ENCODE results near the gene PLCH1.

PLCH1 gene

DNA sequence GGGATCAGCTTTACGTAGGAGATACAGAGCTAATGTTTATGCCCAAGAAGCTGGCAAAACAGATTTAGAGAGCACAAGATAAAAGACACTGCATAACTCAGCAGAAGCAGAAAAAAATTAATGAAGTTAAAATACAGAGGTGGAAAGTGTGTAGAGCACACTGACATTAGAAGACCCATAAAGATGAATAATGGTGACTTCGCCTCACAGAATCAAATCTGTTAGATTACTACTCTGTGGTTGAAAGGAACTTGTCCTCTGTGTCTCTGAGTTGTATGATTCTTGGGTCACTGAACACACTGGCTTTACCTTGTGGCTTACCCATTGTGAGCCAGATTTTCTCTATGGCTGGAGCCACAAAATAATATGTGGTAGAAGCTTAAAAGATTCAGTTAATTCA, 224.4 kb downstream of the PLCH1 start:
- no peak for DNase-seq

DNA sequence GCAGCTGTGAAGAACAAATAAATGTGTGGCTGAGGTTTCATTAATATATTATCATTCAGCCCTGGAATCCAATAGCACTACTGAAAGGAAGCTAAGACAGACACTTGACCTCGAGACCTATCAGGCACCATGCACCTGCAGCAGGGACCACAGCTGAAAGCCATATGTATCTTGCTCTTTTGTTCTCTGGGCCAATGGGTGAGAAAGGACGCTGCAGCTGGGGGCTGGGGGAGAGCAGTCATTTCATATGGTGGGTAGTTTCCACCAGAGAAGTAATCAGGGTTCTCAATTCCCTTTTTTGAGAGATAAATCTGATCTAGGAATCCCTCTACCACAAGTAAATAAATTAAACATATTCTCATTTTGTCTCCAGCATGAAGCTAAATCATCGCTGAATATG, 225.8 kb downstream of the PLCH1 start:
- DNase-seq, result no peak

DNA sequence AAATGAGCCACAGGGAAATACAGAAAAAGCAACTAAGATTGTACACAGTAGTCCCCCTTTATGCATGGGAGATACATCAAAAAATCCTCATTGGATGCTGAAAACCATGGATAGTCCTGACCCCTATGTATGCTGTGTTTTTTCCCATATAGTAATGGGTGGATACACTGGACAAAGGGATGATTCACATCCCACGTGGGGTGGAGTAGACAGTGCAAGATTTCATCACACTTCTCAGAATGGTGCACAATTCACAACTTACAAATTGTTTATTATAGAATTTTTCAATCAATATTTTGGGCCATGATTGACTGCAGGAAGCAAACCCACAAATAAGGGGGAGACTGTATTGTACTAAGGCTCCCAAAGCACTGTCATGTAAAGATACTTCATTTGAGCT, 227.0 kb downstream of the PLCH1 start:
- no peak for DNase-seq

DNA sequence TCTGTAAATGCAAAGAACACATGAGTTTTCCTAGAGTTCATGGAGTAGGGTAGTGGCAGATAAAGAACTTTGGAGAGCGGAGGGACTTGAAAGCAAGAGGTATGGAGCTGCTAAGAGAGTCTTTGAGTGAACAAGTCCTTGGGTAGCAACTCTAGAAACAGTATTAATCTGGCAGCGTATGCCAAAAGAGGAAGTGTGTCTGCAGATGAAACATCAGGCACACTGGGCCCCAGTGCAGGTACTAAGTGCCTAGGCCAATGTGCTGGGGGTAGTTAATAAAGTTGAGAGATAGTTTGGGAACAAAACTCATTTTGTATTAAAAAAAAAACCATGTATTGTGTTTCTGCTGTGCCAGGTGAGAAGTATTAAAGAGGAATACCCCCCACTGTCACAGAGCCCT, 228.4 kb downstream of the PLCH1 start:
- no peak for DNase-seq

DNA sequence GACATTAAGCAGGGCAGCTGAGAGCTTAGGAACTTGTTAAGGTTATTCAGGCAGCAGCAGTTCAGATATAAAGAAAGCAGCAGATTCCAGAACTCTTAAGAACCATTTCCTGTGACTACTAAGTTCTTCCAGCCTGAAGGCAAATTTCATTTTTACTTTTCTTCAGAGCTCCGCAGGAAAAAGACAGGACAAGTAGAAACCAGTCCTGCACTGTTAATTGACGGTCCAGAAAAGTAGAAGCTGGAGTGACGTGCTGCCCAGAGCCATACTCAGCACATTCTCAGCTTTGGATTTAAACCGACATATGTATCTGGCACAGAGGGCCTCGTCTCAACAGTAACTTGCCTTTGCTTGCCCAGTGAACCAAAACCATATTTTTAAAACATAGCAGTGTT, 232.0 kb downstream of the PLCH1 start:
- no peak for DNase-seq

DNA sequence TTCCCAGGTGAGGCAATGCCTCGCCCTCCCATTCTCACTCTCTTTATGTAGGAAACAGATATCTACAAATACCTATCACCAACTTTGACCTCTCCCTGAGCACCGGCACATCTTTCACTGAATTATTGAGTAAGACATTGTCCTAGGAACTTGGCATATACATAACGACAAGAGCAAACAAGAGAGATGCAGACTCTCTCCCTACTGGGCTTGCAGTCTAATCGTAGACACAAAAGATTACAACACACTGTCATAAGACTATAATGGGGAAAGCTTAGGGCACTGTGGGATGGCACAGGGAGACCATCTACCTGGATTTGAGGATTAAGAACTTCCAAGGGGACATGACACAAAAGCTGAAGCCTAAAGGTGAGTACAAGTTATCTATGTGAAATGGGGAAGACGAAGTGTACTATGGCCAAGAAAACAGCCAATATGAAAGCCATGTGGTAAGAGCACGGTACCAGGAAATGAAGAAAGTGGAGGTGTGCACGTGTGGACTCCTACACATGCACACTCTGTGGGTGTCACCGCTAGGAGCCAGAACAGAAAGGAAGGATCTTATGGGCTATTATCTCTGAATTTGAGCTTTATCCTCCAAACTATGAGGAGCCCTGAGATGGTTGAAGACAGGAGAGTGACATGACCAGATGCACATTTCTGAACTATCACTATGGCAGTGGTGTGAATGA, 232.6 kb downstream of the PLCH1 start:
- DNase-seq, result no peak

DNA sequence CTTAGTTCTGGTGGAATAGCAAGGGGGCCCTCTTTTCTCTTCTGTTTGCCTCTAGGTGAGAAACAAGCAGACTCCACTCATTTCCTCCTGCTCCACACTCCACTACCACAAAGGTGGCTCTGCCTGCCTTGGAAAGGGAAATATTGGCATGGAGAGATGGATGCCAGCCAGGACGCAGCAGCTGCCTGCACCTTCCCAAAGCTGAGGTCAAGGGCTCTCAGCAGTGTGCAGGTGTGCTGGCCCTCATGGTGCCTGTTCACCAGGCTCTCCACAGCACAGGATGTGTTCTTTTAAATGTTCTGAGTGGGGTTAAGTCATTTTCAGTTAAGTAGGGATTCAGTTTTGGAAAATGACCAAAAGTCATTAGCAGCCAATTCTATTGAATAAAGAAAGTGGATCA, 240.2 kb downstream of the PLCH1 start:
- peak; percentile 86 for DNase-seq

DNA sequence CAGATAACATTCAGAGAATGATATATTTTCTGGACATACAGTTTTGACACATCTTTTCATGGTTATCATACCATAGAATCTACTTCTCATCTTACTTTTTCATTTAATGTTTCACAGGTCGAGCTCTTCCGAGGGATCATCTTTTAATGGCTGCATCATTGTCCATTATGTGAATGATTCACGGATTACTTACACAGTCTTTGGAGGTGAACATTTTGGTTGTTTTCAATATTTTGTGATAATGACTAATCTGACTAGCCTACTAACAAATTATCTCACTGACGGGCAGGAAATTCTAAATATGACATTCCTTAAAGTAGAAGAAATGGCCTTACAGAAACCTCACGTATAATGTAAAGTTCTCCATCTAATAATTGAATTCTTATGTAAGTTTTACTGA, 242.2 kb downstream of the PLCH1 start:
- DNase-seq, result no peak

DNA sequence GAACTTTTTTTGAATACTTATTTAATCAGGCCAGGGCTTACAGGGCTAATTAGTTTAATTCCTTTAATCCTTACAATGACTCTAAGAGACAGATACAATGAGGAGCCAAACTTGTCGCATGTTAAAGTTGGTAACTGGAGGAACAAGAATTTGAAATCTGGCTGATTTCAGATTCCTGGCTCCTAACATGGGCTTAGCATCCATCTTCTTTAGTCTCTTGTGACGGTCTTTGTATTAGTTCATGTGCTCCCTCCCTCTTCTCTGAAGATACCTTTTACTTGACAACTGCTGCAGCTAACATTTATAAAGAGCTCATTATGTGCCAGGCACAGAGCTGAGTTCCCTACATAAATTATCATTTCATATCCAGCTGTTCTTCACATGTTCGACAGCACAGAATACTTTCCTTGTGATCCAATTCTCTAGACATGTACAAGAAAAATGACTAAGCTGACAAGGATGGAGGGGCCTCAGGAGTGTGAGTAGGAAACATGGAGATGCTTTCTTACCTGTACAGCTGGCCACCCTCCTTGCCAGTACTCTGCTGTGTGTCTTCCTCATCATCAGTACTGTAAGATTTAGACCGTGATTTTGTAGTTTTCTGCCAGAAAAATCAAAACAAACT, 244.6 kb downstream of the PLCH1 start:
- no peak for DNase-seq

DNA sequence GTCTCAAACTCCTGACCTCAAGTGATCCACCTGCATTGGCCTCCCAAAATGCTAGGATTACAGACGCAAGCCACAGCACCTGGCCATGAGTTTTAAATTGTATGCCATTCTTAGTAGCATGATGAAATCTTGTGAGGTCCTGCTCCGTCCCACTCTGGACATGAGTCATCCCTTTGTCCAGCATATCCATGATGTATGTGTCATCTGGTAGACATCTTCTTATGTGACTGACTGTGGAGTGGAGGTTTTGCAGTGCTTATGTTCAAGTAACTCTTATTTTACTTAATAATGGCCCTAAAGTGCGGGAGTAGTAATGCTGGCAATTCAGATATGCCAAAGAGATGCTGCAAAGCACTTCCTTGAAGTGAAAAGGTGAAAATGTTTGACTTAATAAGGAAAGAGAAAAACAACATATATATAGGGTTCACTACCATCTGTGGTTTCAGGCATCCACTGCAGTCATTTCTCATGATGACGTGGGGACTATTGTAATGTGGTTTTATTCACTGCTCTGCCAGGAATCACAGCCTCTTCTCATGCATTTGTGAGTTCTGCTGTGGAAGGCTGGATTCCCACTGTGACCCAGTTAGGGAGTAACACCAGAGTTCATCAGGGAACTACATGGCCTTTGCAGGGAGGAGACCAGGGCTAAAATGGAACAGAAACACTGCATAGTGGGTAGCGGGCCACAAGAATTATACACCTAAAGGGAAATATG, 246.8 kb downstream of the PLCH1 start:
- no peak for DNase-seq

DNA sequence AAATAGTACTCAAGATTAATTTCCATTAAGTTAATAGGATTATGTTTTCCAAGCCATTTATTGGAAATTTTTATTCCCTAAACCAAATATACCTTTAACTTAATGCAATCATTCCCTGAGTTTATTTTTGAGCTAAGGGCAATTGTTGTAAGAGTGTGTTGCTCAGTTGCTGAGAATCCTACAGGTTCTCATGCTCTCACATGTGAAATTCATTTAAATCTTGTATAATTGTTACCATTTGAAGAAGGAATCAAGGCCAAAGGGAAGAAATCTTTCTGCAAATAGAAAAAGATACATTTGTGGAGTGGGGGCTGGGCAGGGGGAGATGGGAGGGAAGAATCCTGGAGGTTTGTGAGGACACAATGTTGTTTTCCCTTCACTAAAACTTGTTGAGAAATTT, 248.7 kb downstream of the PLCH1 start:
- DNase-seq, result no peak

DNA sequence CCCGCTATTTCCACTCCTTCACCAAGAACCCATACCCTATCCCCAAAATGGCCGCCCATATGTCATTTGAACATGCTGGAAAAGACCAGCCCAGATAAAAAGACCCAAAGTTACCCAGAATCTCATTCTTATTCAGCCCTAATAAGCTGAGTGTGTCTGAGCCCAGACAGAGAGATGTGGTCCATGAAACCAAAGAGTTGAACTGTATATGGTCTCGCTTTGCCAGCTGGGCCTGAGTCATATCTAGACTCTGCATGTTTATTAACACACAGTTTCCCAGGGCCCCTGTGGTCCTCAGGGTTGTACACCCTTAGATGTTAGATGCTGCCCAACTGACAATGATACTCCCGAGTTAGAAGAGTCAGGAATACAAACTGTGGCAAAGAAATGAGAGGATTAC, 249.5 kb downstream of the PLCH1 start:
- DNase-seq, result no peak

DNA sequence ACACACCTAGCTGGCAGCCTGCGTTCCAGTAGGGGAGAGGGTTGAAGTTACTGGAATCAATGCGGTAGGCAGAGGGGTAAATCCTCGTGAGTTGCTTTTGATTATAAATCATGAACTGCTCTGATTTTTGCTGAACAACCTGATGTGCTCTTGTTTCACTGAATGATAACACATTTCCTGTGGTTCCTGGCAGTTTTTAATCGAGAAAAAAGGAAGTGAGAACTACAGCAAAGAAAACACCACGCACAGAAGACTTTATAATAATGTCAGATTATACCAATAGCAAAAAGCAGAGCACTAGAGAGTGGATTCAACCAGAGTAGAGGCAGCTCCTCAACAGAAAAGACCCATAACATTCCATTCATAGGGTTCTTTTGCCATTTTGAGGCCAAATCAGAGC, 250.5 kb downstream of the PLCH1 start:
- no peak for DNase-seq

DNA sequence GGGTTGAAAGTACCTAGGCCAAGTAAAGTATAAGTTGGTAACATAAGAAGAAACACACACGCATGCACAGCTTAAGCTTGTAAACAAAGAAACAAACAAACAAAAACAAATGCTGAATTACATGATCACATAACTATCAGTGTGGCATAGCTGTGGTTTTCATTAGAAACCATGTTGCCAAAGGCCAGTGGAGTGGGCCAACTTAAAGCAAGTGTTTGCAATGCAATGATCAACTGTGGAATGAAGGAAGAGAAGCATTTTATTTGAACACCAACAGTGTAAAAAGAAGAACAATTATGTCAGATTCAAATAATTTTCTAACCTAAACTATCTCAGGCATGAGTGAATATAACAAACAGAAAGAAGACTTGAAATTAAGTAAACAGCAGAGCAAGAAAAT, 252.0 kb downstream of the PLCH1 start:
- DNase-seq, result no peak

DNA sequence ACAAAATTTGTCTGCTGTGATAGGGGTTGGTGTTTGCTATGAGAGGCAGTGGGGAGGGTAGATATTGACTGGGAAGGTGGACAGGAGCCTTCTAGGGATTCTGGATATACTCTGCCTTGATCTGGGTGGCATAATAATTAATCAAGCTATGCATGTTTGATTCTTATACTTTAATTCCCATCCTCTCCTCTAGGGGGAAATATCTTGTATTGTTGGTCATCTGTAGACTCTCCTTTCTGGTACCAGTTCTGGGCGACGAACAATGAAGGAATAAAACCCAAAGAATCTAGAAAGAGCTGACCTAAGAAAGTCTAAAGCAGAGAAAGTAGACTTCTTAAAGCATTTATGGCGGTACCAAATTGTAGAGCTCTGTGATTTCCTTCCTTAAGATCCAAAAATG, 253.2 kb downstream of the PLCH1 start:
- no peak for DNase-seq

DNA sequence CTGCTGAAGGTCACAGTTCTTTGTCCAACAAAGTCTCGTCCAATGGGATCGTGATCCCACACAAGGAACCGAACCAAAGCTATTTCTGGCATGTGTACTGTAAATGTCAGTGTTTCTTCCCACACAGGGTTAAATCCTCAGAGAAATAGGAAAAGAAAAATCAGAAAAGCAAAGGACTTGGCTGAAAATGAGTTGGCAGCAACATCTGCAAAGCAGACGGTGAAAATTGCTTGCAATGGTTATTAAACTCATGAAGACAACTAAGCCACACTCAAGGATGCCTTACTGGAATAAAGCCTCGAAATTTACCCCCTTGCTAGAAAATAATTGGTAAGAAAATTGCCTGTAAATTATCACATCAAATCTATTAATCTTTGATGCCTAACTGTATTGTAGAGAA, 256.2 kb downstream of the PLCH1 start:
- no peak for DNase-seq

DNA sequence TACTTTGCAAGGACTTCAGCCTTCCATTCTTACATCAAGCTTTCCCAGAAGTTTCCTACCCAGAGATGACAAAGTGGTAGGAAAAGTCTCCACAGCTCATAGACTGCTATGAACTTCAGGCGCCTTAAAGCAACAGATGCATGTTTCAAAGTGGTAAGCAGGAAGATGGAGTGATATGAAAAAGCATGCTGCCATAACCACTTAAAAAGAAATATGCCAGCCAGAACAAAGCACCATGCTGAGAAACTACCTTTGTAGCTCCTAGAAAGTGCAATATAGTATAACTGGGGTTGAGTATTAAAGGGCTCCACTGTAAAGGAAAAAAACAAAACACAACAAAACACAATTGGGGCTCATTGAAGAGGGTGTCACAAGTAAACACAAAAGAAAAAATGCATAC, 259.0 kb downstream of the PLCH1 start:
- DNase-seq, result no peak

DNA sequence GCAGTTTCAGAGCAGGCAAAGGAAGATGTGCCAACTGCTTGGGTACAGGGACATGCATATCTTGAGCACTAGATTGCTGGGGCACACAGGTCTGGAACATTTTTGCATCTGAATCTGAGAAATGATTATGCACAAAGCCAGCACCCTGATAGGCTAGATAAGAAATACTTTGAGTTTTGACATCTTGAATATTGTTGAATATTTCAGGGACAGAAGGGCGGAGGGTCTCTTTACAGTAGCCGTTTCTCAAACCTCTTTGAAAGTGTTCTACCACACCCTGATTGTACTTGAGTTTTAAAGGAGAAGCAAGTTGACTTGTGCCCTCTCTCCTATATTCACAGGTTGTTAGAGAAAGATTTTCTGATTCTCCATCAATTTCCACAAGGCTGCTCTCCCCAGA, 263.3 kb downstream of the PLCH1 start:
- DNase-seq, result no peak

DNA sequence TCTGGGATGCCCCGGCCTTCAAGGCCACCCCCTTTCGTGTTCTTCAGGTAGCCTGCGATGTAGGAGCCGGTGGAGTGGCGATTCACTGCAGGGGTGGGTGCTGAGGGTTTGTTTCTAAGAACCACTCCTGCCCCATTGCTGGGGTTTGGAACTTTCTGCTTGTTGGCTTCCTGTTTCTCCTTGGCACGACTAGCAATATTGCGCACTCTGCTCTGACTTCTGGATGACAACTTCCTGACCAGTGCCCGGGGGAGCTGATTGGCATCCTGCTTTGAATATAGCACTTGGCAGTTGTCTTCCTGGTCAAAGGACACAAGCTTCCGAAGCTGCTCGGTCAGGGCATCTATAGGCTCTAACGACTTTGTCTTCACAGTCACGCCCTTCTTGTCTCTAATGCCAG, 263.8 kb downstream of the PLCH1 start:
- DNase-seq, result no peak

DNA sequence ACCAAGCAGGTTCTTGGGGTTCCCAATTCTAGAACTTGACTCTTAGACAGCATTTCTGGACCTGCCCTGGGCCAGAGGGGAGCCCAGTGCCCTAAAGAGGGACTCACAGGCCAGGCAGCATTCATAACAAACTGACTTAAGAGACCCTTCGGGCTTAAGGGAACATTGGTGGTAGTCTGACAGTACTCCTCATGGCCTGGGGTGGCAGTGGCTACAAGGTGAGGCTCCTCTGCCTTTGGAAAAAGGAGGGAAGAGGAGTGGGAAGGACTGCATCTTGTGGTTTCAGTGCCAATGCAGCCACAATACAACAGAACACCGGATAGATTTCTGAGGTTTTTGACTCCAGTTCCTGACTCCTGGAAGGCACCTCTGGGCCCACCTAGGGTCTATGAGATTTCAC, 279.2 kb downstream of the PLCH1 start:
- DNase-seq, result no peak

DNA sequence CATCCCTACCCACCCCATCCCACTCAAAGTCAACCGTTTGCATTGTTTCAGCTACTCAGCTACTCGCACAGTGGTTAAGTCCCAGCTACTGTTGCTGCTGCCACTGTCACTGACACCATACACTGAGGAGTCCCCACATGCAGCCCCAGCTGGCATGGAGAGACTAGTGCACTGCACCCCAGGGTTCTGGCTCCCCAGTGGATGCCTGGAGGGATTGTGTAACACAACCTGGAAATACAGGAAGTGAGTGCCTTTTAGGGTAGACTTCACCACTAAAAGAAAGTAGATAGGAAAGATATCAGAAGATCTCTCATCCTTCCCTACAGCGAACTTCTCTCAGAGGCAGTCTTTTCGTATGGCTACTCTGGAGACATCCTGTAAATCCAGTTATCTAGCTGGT, 282.2 kb downstream of the PLCH1 start:
- no peak for DNase-seq

DNA sequence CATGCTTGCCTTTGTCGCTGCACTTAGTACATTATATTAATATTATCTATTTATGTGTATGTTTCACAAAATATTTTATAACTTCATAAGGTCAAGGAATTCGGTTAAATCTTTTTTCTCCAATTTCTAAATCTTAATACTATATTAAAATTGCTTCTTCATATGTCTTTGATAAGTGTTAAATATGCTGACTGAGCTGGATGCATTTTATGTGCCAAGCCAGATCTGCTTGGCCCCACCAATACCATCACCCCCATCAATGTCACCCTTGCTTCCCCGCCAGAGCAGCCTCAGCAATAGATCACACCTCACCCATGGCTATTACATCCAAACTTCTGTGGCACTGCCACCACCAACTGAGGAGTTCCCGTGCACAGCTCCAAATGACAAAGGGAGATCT, 287.3 kb downstream of the PLCH1 start:
- no peak for DNase-seq

DNA sequence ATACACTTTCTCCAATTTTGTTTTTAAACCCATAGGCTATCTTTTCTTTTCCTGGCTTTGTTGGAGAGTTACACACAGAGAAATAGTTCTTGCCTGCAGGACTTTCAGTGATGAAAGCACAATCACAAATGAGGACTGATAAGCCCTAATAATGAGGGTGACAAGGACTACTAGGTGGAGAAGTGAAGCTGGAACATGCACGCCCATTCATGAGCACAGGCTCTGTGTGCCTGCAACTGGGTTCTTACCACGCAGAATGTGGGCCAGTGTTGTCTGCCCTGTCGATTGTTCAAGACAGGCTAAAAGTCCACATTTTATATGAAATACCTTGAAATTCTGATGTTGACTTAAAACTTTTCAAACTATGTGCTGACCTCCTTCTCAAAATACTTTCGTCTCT, 289.1 kb downstream of the PLCH1 start:
- no peak for DNase-seq

DNA sequence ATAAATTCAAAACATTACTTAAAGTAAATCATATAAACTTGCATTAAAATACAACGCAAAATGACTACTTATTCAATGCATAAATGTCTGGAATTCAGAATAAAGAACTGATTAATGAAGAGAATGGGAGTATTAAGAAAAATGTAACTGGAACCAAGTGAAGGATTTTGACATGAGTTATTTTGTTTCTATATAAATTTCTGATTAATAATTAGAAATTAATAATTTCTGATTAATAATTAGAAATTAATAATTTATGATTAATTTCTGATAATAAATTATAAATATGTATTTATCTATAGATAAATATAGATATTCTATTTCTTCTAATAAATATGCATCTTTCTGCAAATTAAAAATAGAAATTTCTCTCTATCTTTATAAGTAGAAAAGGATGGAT, 291.4 kb downstream of the PLCH1 start:
- DNase-seq, result no peak

All from DMS79 treated with DMSO at 0.1 percent for 48 hours (cell line).